Mononuclear cell (primary cell): ENCODE results near the gene GAK. TPM values are rescaled to one million over a fixed set of nuclear protein-coding genes. Genes with fewer than 3 reads are reported as not detected.
"Not testable (repeated sequence)": the region's sequence is repeated elsewhere in the genome, so short reads cannot be mapped to it uniquely, and the experiment has no call there.

ENCODE experiments used
- H3K27me3 ChIP-seq: 2 replicates; pipeline ENCODE4 v1.6.0; 2011; ENCODE audit warnings: low read length, control low read depth; ENCODE audit not compliant: insufficient read depth
- H3K4me1 ChIP-seq: 2 replicates; pipeline ENCODE4 v1.5.1; 2011; ENCODE audit warnings: mild to moderate bottlenecking, low read length, control low read depth; ENCODE audit not compliant: insufficient read depth
- H3K4me3 ChIP-seq: 2 replicates; pipeline ENCODE4 v1.5.1; 2011; ENCODE audit warnings: mild to moderate bottlenecking, low read length, moderate library complexity
- H3K9me3 ChIP-seq: 2 replicates; pipeline ENCODE4 v1.5.1; 2011; ENCODE audit warnings: low read depth, mild to moderate bottlenecking, control low read depth, low read length
- total RNA-seq: library from RNA; depleted of rRNA; stranded (reverse); fragments of >200 nt; gene quantifications from one replicate; pipeline ENCODE4 v1.2.3, GENCODE V29; 2012

The GAK gene
- 62.2 TPM for total RNA-seq

DNA sequence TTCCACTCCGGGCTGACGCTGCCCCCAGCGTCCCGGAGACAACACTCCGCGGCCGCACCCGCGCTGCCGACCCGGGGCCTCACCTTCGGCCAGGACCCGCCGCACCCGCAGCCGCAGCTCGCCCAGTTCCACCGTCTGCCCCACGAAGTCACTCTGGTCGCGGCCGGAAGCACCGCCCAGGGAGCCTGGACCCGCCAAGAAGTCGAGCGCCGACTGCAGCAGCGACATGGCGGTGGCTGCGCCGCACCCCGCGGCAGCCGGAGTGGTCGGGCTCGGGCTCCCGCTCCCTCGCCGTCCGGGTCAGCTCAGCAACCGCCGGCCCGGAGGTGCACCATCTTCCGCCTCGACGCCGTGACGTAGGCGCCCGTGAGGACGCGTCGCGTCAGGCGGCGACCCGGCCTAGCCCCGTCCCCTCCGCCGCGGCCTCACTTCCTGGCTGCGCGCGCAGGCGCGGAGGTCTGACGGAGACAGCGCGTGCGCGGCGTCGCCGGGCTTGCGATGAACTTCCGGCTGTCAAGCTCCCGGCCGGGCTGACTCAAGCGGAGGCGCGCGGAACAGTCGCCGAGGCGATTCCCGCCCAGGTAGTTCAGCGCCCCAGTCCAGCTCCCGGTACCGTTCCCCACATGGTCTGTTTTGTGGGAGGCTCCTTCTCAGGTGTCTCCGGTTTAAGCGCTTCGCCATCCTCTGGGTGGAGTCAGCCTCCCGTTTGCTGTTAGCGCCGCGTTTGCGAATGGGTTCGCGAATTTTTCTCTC, at the start of gene GAK, which contains the start of gene TMEM175:
Gene GAK (minus strand): TSS at position 357 of the 753 bp plus-strand sequence. CDS start 129 bp downstream, at position 228.
Gene TMEM175 (plus strand): TSS at position 501 of the 753 bp plus-strand sequence. CDS start 15,280 bp downstream, outside the sequence.
- peak within 1 kb of the TSS; percentile 64 for H3K4me3 ChIP-seq
- peaks cover 74% of the 10 kb centered on the region for H3K4me1 ChIP-seq
- H3K9me3 ChIP-seq, result no peaks in the 10 kb centered on the region
- H3K27me3 ChIP-seq, result no peaks in the 10 kb centered on the region

DNA sequence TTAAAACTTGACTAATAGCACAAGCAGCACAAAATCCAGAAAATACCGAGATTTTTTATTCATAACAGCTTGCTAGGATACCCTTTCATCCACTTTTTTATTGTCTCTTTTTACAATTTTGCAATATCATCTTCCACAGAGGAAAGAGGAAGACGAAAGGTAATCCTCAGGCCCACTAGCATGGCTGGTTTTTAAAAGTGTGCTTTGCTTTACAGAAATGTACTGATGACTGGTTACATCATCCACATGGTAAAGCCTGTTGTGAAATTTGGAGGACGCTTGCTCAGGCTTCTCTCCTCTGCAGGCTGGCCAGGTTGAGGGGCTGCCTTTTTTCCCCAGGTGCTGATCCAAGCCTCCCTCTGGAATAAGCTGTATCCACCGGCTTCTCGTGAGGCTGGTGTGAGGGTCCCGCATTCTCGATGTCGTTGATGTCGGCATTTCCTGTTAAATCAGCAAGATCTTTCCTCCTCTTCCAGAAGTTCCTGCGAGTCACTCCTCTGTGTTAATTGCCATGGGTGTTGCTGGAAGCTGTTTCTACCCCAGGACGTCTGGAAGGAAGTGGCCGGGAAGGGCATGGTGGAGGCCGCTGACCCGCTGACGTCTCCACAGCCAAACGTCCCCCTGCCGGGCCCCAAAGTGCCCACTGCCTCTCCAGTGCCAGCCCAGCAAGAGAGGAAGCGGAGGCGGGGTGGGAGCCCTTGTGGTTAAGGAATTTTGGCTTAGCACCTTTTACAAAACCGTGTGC, 47.0 kb upstream of the GAK start:
- no peaks in the 10 kb centered on the region for H3K9me3 ChIP-seq
- peaks cover 21% of the 10 kb centered on the region for H3K4me1 ChIP-seq
- no peak overlapping the region for H3K4me3 ChIP-seq
- H3K27me3 ChIP-seq, result no peaks in the 10 kb centered on the region

DNA sequence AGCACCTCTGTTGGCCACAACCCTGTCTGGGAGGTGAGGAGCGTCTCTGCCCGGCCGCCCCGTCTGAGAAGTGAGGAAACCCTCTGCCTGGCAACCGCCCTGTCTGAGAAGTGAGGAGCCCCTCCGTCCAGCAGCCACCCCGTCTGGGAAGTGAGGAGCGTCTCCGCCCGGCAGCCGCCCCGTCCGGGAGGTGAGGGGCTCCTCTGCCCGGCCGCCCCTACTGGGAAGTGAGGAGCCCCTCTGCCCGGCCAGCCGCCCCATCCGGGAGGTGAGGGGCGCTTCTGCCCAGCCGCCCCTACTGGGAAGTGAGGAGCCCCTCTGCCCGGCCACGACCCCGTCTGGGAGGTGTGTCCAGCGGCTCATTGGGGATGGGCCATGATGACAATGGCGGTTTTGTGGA, 43.9 kb upstream of the GAK start:
- H3K4me3 ChIP-seq, H3K9me3 ChIP-seq, H3K27me3 ChIP-seq: not testable (repeated sequence)
- peaks cover 45% of the 10 kb centered on the region for H3K4me1 ChIP-seq

GRCh38 chr4:974668-975067, 42.6 kb upstream of the GAK start:
- H3K4me3 ChIP-seq, result no peak overlapping the region
- H3K27me3 ChIP-seq, result no peaks in the 10 kb centered on the region
- H3K4me1 ChIP-seq, result peaks cover 54% of the 10 kb centered on the region
- no peaks in the 10 kb centered on the region for H3K9me3 ChIP-seq

DNA sequence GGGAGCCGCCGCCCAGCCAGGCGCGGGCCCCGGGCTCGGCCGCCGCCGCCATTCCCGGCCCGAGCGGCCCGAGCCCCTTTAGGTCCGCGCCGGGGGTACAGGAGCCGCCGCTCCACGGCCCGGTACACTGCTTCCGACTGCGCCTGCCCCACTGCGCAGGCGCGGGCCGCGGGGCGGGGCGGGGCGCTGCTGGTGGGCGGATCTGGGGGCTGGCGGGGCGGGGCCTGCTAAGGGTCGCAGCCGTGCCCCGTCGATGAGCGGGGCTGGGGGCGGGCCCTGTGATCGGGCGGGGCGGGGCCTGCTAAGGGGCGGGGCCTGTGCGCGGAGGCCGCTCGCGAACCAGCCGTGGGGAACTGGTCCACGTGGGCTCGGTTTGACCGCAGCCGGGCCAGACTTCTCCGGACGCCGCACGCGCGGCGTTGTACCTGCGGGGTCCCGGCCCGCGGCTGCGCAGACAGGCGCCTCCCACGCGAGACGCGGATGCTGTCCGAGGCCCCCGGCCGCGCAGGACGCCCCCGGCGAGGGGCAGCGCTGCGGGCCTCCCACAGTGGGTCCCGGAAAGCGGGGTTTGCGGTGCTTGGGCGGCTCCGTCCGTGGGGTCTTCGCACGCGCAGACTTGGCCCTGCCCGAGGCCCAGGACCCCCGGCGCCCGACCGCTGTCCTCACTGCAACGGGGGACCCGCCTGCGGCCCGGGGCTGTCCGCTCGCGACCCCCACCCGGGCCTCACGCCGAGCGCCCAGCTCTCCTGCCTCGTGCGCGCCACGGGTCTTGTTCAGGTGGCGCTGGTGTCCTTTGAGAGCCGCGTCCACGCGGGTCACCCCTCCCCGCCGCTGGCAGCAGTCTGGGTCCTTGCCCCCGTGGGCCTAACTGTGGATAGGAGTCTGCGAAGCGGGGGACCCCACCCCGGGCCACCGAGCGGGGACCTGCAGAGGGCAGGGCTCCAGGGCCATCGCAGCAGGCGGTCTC, 41.6 kb upstream of the GAK start, which contains the start of gene DGKQ:
Gene DGKQ (minus strand): TSS at position 139 of the 967 bp plus-strand sequence. CDS start 87 bp downstream, at position 52.
- H3K4me1 ChIP-seq, result peaks cover 46% of the 10 kb centered on the region
- H3K27me3 ChIP-seq, result no peaks in the 10 kb centered on the region
- no peaks in the 10 kb centered on the region for H3K9me3 ChIP-seq
- peak within 1 kb of the TSS; percentile 58 for H3K4me3 ChIP-seq

DNA sequence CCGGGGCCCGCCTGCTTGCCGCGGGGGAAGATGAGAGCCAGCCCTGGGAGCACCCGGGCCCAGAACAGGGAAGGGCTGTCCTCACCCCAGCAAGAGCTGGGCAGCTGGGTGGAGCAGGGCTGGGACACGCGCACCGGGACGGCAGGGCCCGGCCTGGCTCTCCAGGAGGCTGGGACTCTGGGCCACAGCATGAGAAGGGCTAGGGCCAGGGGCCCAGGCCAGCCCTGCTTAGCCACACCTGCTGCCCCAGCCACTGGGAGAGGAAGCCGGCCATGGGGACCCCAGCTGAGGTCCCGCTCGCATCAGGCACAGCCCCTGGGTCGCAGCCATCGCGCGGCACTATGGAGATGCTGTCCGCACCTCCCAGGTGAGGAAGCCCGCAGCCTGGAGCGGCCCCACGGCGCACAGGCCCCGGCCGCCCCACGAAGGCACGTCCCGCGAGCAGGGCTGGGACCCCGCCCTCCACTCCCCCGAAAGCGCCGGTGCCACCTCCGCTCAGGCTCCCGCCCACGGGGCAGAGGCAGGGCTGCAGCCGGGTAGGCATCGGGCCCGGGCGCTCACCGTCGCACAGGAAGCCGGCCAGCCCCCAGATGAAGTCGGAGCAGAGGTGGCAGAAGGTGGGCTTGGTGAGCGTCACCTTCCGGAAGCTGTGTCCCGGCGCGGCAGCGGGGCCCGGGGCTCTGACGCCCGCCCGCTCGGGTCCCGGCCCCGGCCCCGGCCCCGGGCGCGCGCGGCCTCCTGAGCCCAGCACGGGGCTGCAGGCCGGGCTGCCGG, 40.7 kb upstream of the GAK start:
- Histone ChIP-seq H3K4me1 (peaks cover 44% of the 10 kb centered on the region), H3K4me3 (peak overlapping the region; percentile 58), H3K27me3 (no peaks in the 10 kb centered on the region), H3K9me3 (no peaks in the 10 kb centered on the region)

- H3K4me1 ChIP-seq, result peaks cover 44% of the 10 kb centered on the region
These were observed 39.8 kb upstream of the GAK start for GRCh38 chr4:971666-972500.

GRCh38 chr4:970854-971520, 38.9 kb upstream of the GAK start:
- Histone ChIP-seq H3K4me3 (no peak overlapping the region), H3K9me3 (no peaks in the 10 kb centered on the region), H3K27me3 (no peaks in the 10 kb centered on the region), H3K4me1 (peaks cover 44% of the 10 kb centered on the region)

More at GRCh38 chr4:971666-972500, 39.8 kb upstream of the GAK start:
- Histone ChIP-seq H3K9me3 (no peaks in the 10 kb centered on the region), H3K27me3 (no peaks in the 10 kb centered on the region), H3K4me3 (no peak overlapping the region)

DNA sequence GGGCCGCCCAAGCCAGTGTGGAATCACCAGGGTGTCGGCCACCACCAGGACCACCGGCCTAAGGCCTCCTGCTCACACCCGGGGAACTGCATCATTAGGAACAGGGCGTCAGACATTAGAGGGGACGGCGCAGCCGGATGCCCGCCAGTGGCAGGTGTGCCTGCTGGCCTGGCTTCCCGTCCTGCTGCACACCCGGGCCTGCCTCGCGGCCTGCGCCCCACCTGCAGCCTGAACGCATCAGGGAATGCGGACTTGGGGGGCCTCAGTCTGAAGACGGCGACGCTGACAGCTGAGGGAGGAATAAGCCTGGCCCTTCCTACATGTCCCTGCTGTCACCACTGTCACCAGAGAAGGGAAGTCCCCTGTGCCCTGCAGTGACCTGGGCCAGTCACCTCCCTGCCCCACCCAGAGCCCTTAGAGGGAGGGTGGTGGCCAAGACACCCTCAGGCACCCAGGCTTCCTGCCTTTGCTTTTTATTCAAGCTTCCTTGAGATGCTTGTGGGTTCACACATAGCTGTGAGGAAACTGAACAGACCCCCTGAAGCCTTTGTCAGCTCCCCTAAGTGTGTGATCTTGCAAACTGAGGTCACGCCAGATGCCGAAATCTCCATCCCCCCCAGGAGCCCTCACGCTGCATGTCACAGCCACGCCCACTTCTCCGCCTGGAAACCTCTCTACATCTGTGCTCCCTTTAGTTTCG, 38.1 kb upstream of the GAK start:
- no peaks in the 10 kb centered on the region for H3K27me3 ChIP-seq
- H3K4me1 ChIP-seq, result peaks cover 44% of the 10 kb centered on the region
- H3K4me3 ChIP-seq, result no peak overlapping the region
- no peaks in the 10 kb centered on the region for H3K9me3 ChIP-seq

- no peaks in the 10 kb centered on the region for H3K9me3 ChIP-seq
- H3K27me3 ChIP-seq, result no peaks in the 10 kb centered on the region
- peaks cover 39% of the 10 kb centered on the region for H3K4me1 ChIP-seq
- H3K4me3 ChIP-seq, result no peak overlapping the region
These were observed 36.7 kb upstream of the GAK start for GRCh38 chr4:968621-969394.

- H3K9me3 ChIP-seq, result no peaks in the 10 kb centered on the region
- H3K4me3 ChIP-seq, result no peak overlapping the region
- H3K27me3 ChIP-seq, result no peaks in the 10 kb centered on the region
- peaks cover 37% of the 10 kb centered on the region for H3K4me1 ChIP-seq
These were observed 36.1 kb upstream of the GAK start for GRCh38 chr4:968221-968620.
